ACC112 (cell line): Measurements from ENCODE around the gene CRIM1.

Source experiments
- H2AFZ ChIP-seq: fragments of 200-600 bp; sonication (generic); one replicate; pipeline ENCODE4 v1.6.0; 2017; ENCODE audit warnings: antibody characterized with exemption, low read length; ENCODE audit not compliant: unreplicated experiment
- H3K27ac ChIP-seq: fragments of 200-600 bp; sonication (generic); 2 replicates; pipeline ENCODE4 v1.5.1; 2014; ENCODE audit warnings: low read depth, mild to moderate bottlenecking, antibody characterized with exemption, low read length, moderate library complexity
- H3K27me3 ChIP-seq: fragments of 200-600 bp; sonication (generic); 2 replicates; pipeline ENCODE4 v1.6.1; 2014; ENCODE audit warnings: mild to moderate bottlenecking, antibody characterized with exemption, low read length, moderate library complexity, mixed read lengths; ENCODE audit not compliant: insufficient read depth
- H3K36me3 ChIP-seq: fragments of 200-600 bp; sonication (generic); 2 replicates; pipeline ENCODE4 v1.6.1; 2016; ENCODE audit warnings: mild to moderate bottlenecking, antibody characterized with exemption, low read length, moderate library complexity, mixed read lengths; ENCODE audit not compliant: insufficient read depth
- H3K4me1 ChIP-seq: fragments of 200-600 bp; sonication (generic); one replicate; pipeline ENCODE4 v1.6.1; 2016; ENCODE audit warnings: low read length, mixed read lengths; ENCODE audit not compliant: insufficient read depth, unreplicated experiment, control insufficient read depth
- H3K4me3 ChIP-seq: fragments of 200-600 bp; sonication (generic); 2 replicates; pipeline ENCODE4 v1.5.1; 2014; ENCODE audit warnings: mild to moderate bottlenecking, low read depth, low read length
- H3K79me2 ChIP-seq: fragments of 200-600 bp; sonication (generic); one replicate; pipeline ENCODE4 v1.6.0; 2016; ENCODE audit warnings: low read length; ENCODE audit not compliant: control insufficient read depth, unreplicated experiment, insufficient read depth

The CRIM1 gene

GRCh38 chr2:36511858-36512603 is 156.5 kb downstream of the CRIM1 start:
- H3K79me2 ChIP-seq = no peaks in the 10 kb centered on the region
- H2AFZ ChIP-seq = no peak overlapping the region
- no peak overlapping the region for H3K4me3 ChIP-seq
- no peak overlapping the region for H3K27ac ChIP-seq
- H3K36me3 ChIP-seq = peaks cover 60% of the 10 kb centered on the region
- no peaks in the 10 kb centered on the region for H3K27me3 ChIP-seq
- no peaks in the 10 kb centered on the region for H3K4me1 ChIP-seq

DNA sequence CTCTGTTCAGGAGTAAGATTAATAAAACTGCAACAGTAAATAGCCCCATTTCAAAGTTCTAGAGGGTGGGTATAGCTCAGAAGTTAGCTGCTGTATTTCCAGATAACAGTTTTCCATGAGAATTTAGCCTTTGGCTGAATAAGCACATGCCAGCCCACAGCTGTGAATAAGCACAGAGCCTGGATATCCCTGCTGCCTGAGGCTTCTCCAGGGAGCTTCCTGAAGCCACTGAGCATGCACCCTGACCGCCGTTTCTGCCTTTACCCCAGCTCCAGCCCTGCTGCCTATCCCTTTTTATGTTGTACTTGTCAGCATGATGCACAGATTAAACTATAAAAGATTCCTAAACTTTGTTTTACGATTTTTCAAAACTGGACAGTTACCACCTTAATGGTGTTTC is 157.1 kb downstream of the CRIM1 start:
- Histone ChIP-seq H3K79me2 (no peaks in the 10 kb centered on the region), H3K27me3 (no peaks in the 10 kb centered on the region), H3K4me3 (no peak overlapping the region), H3K27ac (no peak overlapping the region), H3K4me1 (no peaks in the 10 kb centered on the region), H2AFZ (no peak overlapping the region), H3K36me3 (peaks cover 65% of the 10 kb centered on the region)

- Histone ChIP-seq H3K79me2 (peaks cover under 1% of the 10 kb centered on the region), H3K36me3 (peaks cover 69% of the 10 kb centered on the region)
Observed at GRCh38 chr2:36513661-36514060, 158.1 kb downstream of the CRIM1 start.

DNA sequence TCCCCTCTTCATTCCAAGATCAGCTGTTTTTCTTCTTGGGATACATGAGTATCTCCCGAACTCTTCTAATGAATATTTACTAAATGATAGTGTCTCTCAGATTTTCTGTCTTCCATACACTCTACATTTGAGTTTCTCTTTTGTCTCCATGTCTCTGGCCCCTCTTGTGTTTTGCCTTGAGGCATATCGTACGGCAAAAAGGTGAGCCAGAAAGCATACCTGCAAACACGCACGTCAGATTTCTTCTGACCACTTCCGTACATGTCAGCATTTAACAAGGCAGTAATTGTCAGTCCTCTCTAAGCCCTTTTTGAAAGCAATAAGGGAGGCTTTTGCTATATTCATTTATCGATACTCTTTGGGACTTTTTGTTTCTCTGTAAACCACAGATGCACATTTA is 160.0 kb downstream of the CRIM1 start:
- peaks cover 2% of the 10 kb centered on the region for H3K79me2 ChIP-seq
- no peak overlapping the region for H3K4me3 ChIP-seq
- no peaks in the 10 kb centered on the region for H3K4me1 ChIP-seq
- H2AFZ ChIP-seq = no peak overlapping the region
- H3K36me3 ChIP-seq = peaks cover 69% of the 10 kb centered on the region
- no peak overlapping the region for H3K27ac ChIP-seq
- no peaks in the 10 kb centered on the region for H3K27me3 ChIP-seq

More at GRCh38 chr2:36513661-36514060, 158.1 kb downstream of the CRIM1 start:
- Histone ChIP-seq H3K4me3 (no peak overlapping the region), H2AFZ (no peak overlapping the region), H3K4me1 (no peaks in the 10 kb centered on the region), H3K27ac (no peak overlapping the region), H3K27me3 (no peaks in the 10 kb centered on the region)

GRCh38 chr2:36516136-36516870 is 160.7 kb downstream of the CRIM1 start:
- peaks cover 2% of the 10 kb centered on the region for H3K79me2 ChIP-seq

GRCh38 chr2:36520431-36520830 is 164.9 kb downstream of the CRIM1 start:
- peaks cover 79% of the 10 kb centered on the region for H3K36me3 ChIP-seq
- peaks cover 4% of the 10 kb centered on the region for H3K79me2 ChIP-seq
- no peaks in the 10 kb centered on the region for H3K27me3 ChIP-seq

More at GRCh38 chr2:36516136-36516870, 160.7 kb downstream of the CRIM1 start:
- H3K27me3 ChIP-seq = no peaks in the 10 kb centered on the region
- no peaks in the 10 kb centered on the region for H3K4me1 ChIP-seq
- no peak overlapping the region for H2AFZ ChIP-seq
- H3K4me3 ChIP-seq = no peak overlapping the region
- no peak overlapping the region for H3K27ac ChIP-seq
- peaks cover 75% of the 10 kb centered on the region for H3K36me3 ChIP-seq

DNA sequence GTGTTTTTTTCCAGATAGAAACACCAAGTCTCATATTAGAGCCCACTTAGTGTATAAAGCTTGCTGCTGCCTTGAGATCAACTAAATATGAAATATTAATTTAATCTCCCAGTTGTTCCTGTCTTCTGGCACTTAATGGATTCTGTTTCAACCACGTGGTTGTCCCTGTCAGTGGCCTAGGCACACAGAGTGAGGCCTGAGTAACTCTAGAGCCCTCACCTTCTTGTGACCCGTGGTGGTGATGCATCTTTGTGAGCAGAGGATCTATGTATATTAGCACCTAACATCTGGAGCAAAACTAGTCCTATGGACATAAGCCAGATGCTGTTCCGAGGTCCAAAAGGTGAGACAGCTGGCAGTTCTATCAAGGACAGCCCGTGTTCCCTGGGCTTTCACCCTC is 167.6 kb downstream of the CRIM1 start:
- H3K4me3 ChIP-seq = no peak overlapping the region

More at GRCh38 chr2:36520431-36520830, 164.9 kb downstream of the CRIM1 start:
- Histone ChIP-seq H3K4me1 (no peaks in the 10 kb centered on the region), H2AFZ (no peak overlapping the region), H3K4me3 (no peak overlapping the region), H3K27ac (no peak overlapping the region)

GRCh38 chr2:36525245-36525644 is 169.7 kb downstream of the CRIM1 start:
- peaks cover 54% of the 10 kb centered on the region for H3K36me3 ChIP-seq
- peak overlapping the region; percentile 12; the same call in 1 of the 2 replicates for H3K27ac ChIP-seq
- H3K4me1 ChIP-seq = peaks cover 18% of the 10 kb centered on the region
- no peak overlapping the region for H2AFZ ChIP-seq
- no peak overlapping the region for H3K4me3 ChIP-seq
- H3K27me3 ChIP-seq = no peaks in the 10 kb centered on the region
- peaks cover 2% of the 10 kb centered on the region for H3K79me2 ChIP-seq

More for the DNA sequence above, 167.6 kb downstream of the CRIM1 start:
- Histone ChIP-seq H3K27me3 (no peaks in the 10 kb centered on the region), H3K27ac (no peak overlapping the region), H2AFZ (no peak overlapping the region), H3K79me2 (peaks cover 4% of the 10 kb centered on the region), H3K36me3 (peaks cover 65% of the 10 kb centered on the region), H3K4me1 (no peaks in the 10 kb centered on the region)

- Histone ChIP-seq H3K27me3 (no peaks in the 10 kb centered on the region), H2AFZ (no peak overlapping the region), H3K79me2 (peaks cover 2% of the 10 kb centered on the region), H3K27ac (peak overlapping the region; percentile 16; the same call in 1 of the 2 replicates), H3K36me3 (peaks cover 48% of the 10 kb centered on the region), H3K4me3 (no peak overlapping the region), H3K4me1 (peaks cover 28% of the 10 kb centered on the region)
Observed at GRCh38 chr2:36526226-36526625, 170.6 kb downstream of the CRIM1 start.

- no peak overlapping the region for H3K4me3 ChIP-seq
- H3K79me2 ChIP-seq = peaks cover 2% of the 10 kb centered on the region
- no peaks in the 10 kb centered on the region for H3K27me3 ChIP-seq
- no peak overlapping the region for H2AFZ ChIP-seq
- peaks cover 60% of the 10 kb centered on the region for H3K36me3 ChIP-seq
- peaks cover 29% of the 10 kb centered on the region for H3K4me1 ChIP-seq
- H3K27ac ChIP-seq = peak overlapping the region; percentile 20; the same call in 1 of the 2 replicates
Observed at GRCh38 chr2:36528274-36528673, 172.7 kb downstream of the CRIM1 start.
